H1 (cell line): Measurements from ENCODE around the gene TTC28. TPM values are rescaled to one million over a fixed set of nuclear protein-coding genes. Genes with fewer than 3 reads are reported as not detected.

Source experiments
- CTCF ChIA-PET: fragments of 300-600 bp; sonication (Branson Sonifier 250); formaldehyde crosslinking; loops from one replicate; lab custom pipeline; 2021; ENCODE audit not compliant: partially characterized antibody; lab: Charles Lee
- POLR2A ChIA-PET: fragments of 300-600 bp; sonication (Branson Sonifier 250); formaldehyde crosslinking; loops from one replicate; lab custom pipeline; 2021; ENCODE audit warnings: inconsistent platforms; ENCODE audit not compliant: partially characterized antibody; lab: Charles Lee
- DNase-seq, 2 experiments: peaks; one replicate each; pipeline versions ENCODE4 v3.0.0 to v3.0.0-alpha.2; 2010 to 2022; ENCODE audit warnings: low spot score in 2 of 2, low read depth in 1 of 2, mixed read lengths in 1 of 2
- FAIRE-seq: peaks from 2 replicates; lab custom pipeline; 2011; peaks lifted over from hg19 to GRCh38; lab: Jason Lieb, UNC
- H2AFZ ChIP-seq: 2 replicates; pipeline ENCODE4 v1.8.1; 2012; ENCODE audit warnings: low read length, inconsistent platforms
- H2AK5ac ChIP-seq: 2 replicates; pipeline ENCODE4 v1.6.1; 2013; ENCODE audit warnings: low read depth, low read length
- H2BK120ac ChIP-seq: replicated peaks from 2 replicates; pipeline ENCODE3; 2013; ENCODE audit warnings: low read depth, low read length, inconsistent platforms
- H2BK12ac ChIP-seq: 2 replicates; pipeline ENCODE4 v1.6.1; 2013; ENCODE audit warnings: low read depth, low read length
- H2BK15ac ChIP-seq: 2 replicates; pipeline ENCODE4 v1.6.1; 2013; ENCODE audit warnings: low read length
- H2BK20ac ChIP-seq: 2 replicates; pipeline ENCODE4 v1.6.1; 2013; ENCODE audit warnings: low read length
- H2BK5ac ChIP-seq: 2 replicates; pipeline ENCODE4 v1.6.1; 2013; ENCODE audit warnings: low read depth, low read length
- H3K14ac ChIP-seq: 2 replicates; pipeline ENCODE4 v1.6.1; 2013; ENCODE audit warnings: inconsistent platforms; ENCODE audit not compliant: insufficient read length
- H3K18ac ChIP-seq: 2 replicates; pipeline ENCODE4 v1.6.1; 2013; ENCODE audit warnings: low read length; ENCODE audit errors: extremely low read depth
- H3K23ac ChIP-seq: 2 replicates; pipeline ENCODE4 v1.6.1; 2013; ENCODE audit warnings: inconsistent platforms; ENCODE audit not compliant: insufficient read length
- H3K23me2 ChIP-seq: 2 replicates; pipeline ENCODE4 v1.6.1; 2013; ENCODE audit warnings: low read depth, low read length
- H3K27ac ChIP-seq: 2 replicates; pipeline ENCODE4 v1.6.1; 2011; ENCODE audit warnings: low read depth, low read length, inconsistent platforms
- H3K27me3 ChIP-seq, 4 experiments: replicated peaks in 1 of 4; 1 replicate in 1 of 4; 2 replicates in 3 of 4; pipeline versions ENCODE4 v1.6.1 to v1.8.1; 2011 to 2013; ENCODE audit warnings: low read length in 3 of 4, mild to moderate bottlenecking in 3 of 4, inconsistent platforms in 2 of 4, mixed read lengths in 2 of 4, moderate library complexity in 1 of 4; ENCODE audit not compliant: control insufficient read depth in 3 of 4, insufficient read depth in 3 of 4; ENCODE audit errors: extremely low read depth in 1 of 4
- H3K36me3 ChIP-seq, 4 experiments: 2 replicates each; pipeline versions ENCODE4 v1.6.1 to v1.8.1; 2011 to 2013; ENCODE audit warnings: mild to moderate bottlenecking in 4 of 4, low read length in 3 of 4, moderate library complexity in 2 of 4, control low read depth in 1 of 4, inconsistent platforms in 1 of 4; ENCODE audit not compliant: insufficient read depth in 4 of 4, control insufficient read depth in 2 of 4
- H3K4ac ChIP-seq: replicated peaks from 2 replicates; pipeline ENCODE3; 2013; ENCODE audit warnings: low read length, low read depth, mixed read lengths, inconsistent platforms; ENCODE audit not compliant: insufficient read length
- H3K4me1 ChIP-seq, 4 experiments: replicated peaks in 1 of 4; 1 replicate in 1 of 4; 2 replicates in 3 of 4; pipeline versions ENCODE4 v1.6.1 to v1.8.1; 2011 to 2013; ENCODE audit warnings: low read length in 3 of 4, inconsistent platforms in 2 of 4, mixed read lengths in 1 of 4; ENCODE audit not compliant: insufficient read depth in 4 of 4, control insufficient read depth in 3 of 4
- H3K4me2 ChIP-seq, 2 experiments: 2 replicates each; pipeline versions ENCODE4 v1.6.1 to v1.8.1; 2011 to 2013; ENCODE audit warnings: low read depth in 2 of 2, low read length in 2 of 2, control low read depth in 1 of 2, inconsistent platforms in 1 of 2, mild to moderate bottlenecking in 1 of 2; ENCODE audit not compliant: insufficient read depth in 1 of 2
- H3K4me3 ChIP-seq, 4 experiments: fragments of 200-600, 300-600 bp in 1 of 4; sonication (generic), shearing (Covaris generic), sonication (Bioruptor Twin) in 1 of 4; 2 replicates each; pipeline versions ENCODE4 v1.5.1 to v1.8.1; 2011 to 2016; ENCODE audit warnings: low read length in 4 of 4, low read depth in 3 of 4, control low read depth in 2 of 4, inconsistent platforms in 2 of 4, mild to moderate bottlenecking in 2 of 4, mixed read lengths in 1 of 4, moderate library complexity in 1 of 4; ENCODE audit not compliant: insufficient read depth in 2 of 4; ENCODE audit errors: extremely low read depth in 1 of 4
- H3K56ac ChIP-seq: replicated peaks from 2 replicates; pipeline ENCODE3; 2013; ENCODE audit warnings: low read depth, mild to moderate bottlenecking, mixed read lengths, low read length, inconsistent platforms; ENCODE audit not compliant: insufficient read length
- H3K79me1 ChIP-seq: 2 replicates; pipeline ENCODE4 v1.6.1; 2013; ENCODE audit warnings: low read depth, low read length, control low read depth
- H3K79me2 ChIP-seq, 2 experiments: 2 replicates each; pipeline versions ENCODE4 v1.6.1 to v1.8.1; 2012 to 2013; ENCODE audit warnings: low read length in 2 of 2, mild to moderate bottlenecking in 2 of 2, inconsistent platforms in 1 of 2; ENCODE audit not compliant: insufficient read depth in 2 of 2, control insufficient read depth in 1 of 2
- H3K9ac ChIP-seq, 4 experiments: replicated peaks in 1 of 4; 1 replicate in 1 of 4; 2 replicates in 3 of 4; pipeline versions ENCODE4 v1.6.1 to v1.8.1; 2011 to 2013; ENCODE audit warnings: low read depth in 3 of 4, low read length in 3 of 4, control low read depth in 2 of 4, mild to moderate bottlenecking in 2 of 4, moderate library complexity in 2 of 4, inconsistent platforms in 1 of 4; ENCODE audit errors: extremely low read depth in 1 of 4
- H3K9me3 ChIP-seq, 2 experiments: 2 replicates each; pipeline versions ENCODE4 v1.6.1 to v1.8.1; 2012 to 2013; ENCODE audit warnings: mild to moderate bottlenecking in 2 of 2, moderate library complexity in 2 of 2, control low read depth in 1 of 2, inconsistent platforms in 1 of 2, low read depth in 1 of 2, low read length in 1 of 2, mixed read lengths in 1 of 2; ENCODE audit not compliant: insufficient read depth in 2 of 2
- H4K20me1 ChIP-seq, 2 experiments: replicated peaks in 1 of 2; 2 replicates each; pipeline versions ENCODE3 to v1.8.1; 2011 to 2013; ENCODE audit warnings: inconsistent platforms in 2 of 2, low read length in 2 of 2, mild to moderate bottlenecking in 1 of 2; ENCODE audit not compliant: insufficient read depth in 2 of 2, control insufficient read depth in 1 of 2
- H4K5ac ChIP-seq: 2 replicates; pipeline ENCODE4 v1.6.1; 2013; ENCODE audit warnings: low read length, low read depth, mixed read lengths, inconsistent platforms; ENCODE audit not compliant: insufficient read length
- H4K8ac ChIP-seq: 2 replicates; pipeline ENCODE4 v1.8.0; 2013; ENCODE audit warnings: mild to moderate bottlenecking, moderate library complexity, low read length, inconsistent platforms; ENCODE audit not compliant: insufficient read depth; ENCODE audit errors: extremely low read depth
- H4K91ac ChIP-seq: replicated peaks from 2 replicates; pipeline ENCODE3; 2013; ENCODE audit warnings: low read length, mixed read lengths, inconsistent platforms; ENCODE audit not compliant: insufficient read length
- ATF2 ChIP-seq: IDR thresholded peaks from 2 replicates; pipeline ENCODE4 v1.6.1; 2012; ENCODE audit warnings: low read length, inconsistent platforms
- CREB1 ChIP-seq: IDR thresholded peaks from 2 replicates; pipeline ENCODE4 v1.6.1; 2012; ENCODE audit warnings: inconsistent platforms
- CTBP2 ChIP-seq: IDR thresholded peaks from 2 replicates; pipeline ENCODE4 v1.7.0; 2011; ENCODE audit warnings: borderline replicate concordance, mild to moderate bottlenecking, moderate library complexity, mixed read lengths, low read length; ENCODE audit not compliant: insufficient read depth, insufficient read length
- HDAC2 ChIP-seq, 2 experiments: fragments of 300-600 bp in 1 of 2; sonication (generic) in 1 of 2; IDR thresholded peaks; 2 replicates each; pipeline ENCODE4 v1.6.1; 2011 to 2012; ENCODE audit warnings: low read depth in 2 of 2, low read length in 2 of 2, mild to moderate bottlenecking in 2 of 2, moderate library complexity in 2 of 2, borderline replicate concordance in 1 of 2, inconsistent platforms in 1 of 2
- SP4 ChIP-seq: IDR thresholded peaks from 2 replicates; pipeline ENCODE4 v1.6.1; 2012; ENCODE audit warnings: low read length, inconsistent platforms
- TAF7 ChIP-seq: optimal IDR thresholded peaks from 2 replicates; pipeline ENCODE3; 2011; ENCODE audit warnings: low read depth, mild to moderate bottlenecking, inconsistent platforms, low read length, moderate library complexity, borderline replicate concordance
- TBP ChIP-seq: IDR thresholded peaks from 2 replicates; pipeline ENCODE4 v1.6.1; 2011; ENCODE audit warnings: low read depth, low read length, improper control_type of control experiment
- TCF12 ChIP-seq: IDR thresholded peaks from 2 replicates; pipeline ENCODE4 v1.6.1; 2011; ENCODE audit warnings: low read depth, mild to moderate bottlenecking, low read length
- ZNF274 ChIP-seq: IDR thresholded peaks from 2 replicates; pipeline ENCODE4 v1.7.0; 2012; ENCODE audit warnings: low read length, borderline replicate concordance; ENCODE audit errors: extremely low read depth
- WGBS, 2 experiments: shearing (Covaris generic) in 1 of 2; methylation state at CpG; one replicate each; pipeline versions ENCODE4 v1.1.6 to v1.1.7; 2013 to 2015; ENCODE audit warnings: low lambda C conversion rate in 2 of 2, mixed read lengths in 2 of 2, inconsistent platforms in 1 of 2, low coverage in 1 of 2, missing lambda C conversion rate in 1 of 2; ENCODE audit not compliant: insufficient replicate concordance in 2 of 2, insufficient coverage in 1 of 2, insufficient read length in 1 of 2; ENCODE audit errors: extremely low coverage in 1 of 2, missing lambda C conversion rate in 1 of 2; 5-methylcytosine and 5-hydroxymethylcytosine counted together
- polyA plus RNA-seq, 7 experiments: library from polyadenylated mRNA; depleted of rRNA in 3 of 7; stranded (reverse) in 5 of 7; unstranded in 2 of 7; fragments of >200 nt in 5 of 7; fragments of 200-250 nt in 2 of 7; gene quantifications; 1 replicate in 5 of 7; 2 replicates in 1 of 7; 4 replicates in 1 of 7; pipeline versions ENCODE4 v1.2.1 to v1.2.3, GENCODE V29; 2011 to 2013; ENCODE audit warnings: missing spikeins in 2 of 7, mixed read lengths in 2 of 7
- total RNA-seq: library from RNA; stranded (reverse); fragmentation: NEBNext Ultra II Directional; extraction: Animal tissue kit (Norgen Biotek cat#: 25700); gene quantifications from 2 replicates; pipeline ENCODE4 v1.2.1, GENCODE V29; 2021

TTC28 gene
- total and polyA plus RNA-seq, 2 of the 8 experiments (the other 6 are each of a cell fraction or from before 2014, with no cell fraction given) = 2.6 to 12.6 TPM

GRCh38 chr22:28329186-28330073, 350.2 kb downstream of the TTC28 start:
- DNase-seq (no peak), FAIRE-seq (no peak)
- Histone ChIP-seq H2BK5ac (no peak overlapping the region), H3K4ac (no peak overlapping the region), H2BK20ac (no peak overlapping the region), H3K18ac (no peak overlapping the region), H3K4me3 (no peak overlapping the region), H3K9me3 (no peaks in the 10 kb centered on the region), H4K5ac (no peak overlapping the region), H3K27me3 (no peaks in the 10 kb centered on the region), H3K79me2 (no peaks in the 10 kb centered on the region), H2BK12ac (no peak overlapping the region), H3K56ac (no peak overlapping the region), H3K4me2 (no peak overlapping the region), H2BK120ac (no peak overlapping the region), H3K4me1 (no peaks in the 10 kb centered on the region; a peak in 2 of 7 replicates), H3K27ac (no peak overlapping the region), H3K79me1 (no peaks in the 10 kb centered on the region), H2AFZ (no peak overlapping the region), H3K36me3 (no peaks in the 10 kb centered on the region), H4K91ac (no peak overlapping the region), H3K23me2 (no peaks in the 10 kb centered on the region), H2AK5ac (no peak overlapping the region), H2BK15ac (no peak overlapping the region), H4K20me1 (no peaks in the 10 kb centered on the region), H3K9ac (no peak overlapping the region), H4K8ac (no peak overlapping the region), H3K23ac (no peak overlapping the region), H3K14ac (no peak overlapping the region)
- ChIA-PET CTCF (interaction anchor here (0.9 to 1.6 kb wide), 2 partner anchors 43 to 278 kb away, joined by 3 read pairs; no protein-coding TSS in a partner anchor), POLR2A (no interaction called here)
- TF ChIP-seq TCF12 (no peak), TAF7 (no peak), TBP (no peak), HDAC2 (IDR thresholded peaks at IDR 0.05; ENCODE audit: borderline replicate concordance in 1 of 2, low read depth in 2 of 2, low read length in 2 of 2) (no peak), CTBP2 (no peak), ZNF274 (no peak), CREB1 (no peak), SP4 (no peak), ATF2 (no peak)
- WGBS, 2 experiments = 91% methylated on average over 3 of the region's 3 CpGs; no CpG with 5 or more reads in 1 of the 2 experiments
